ENCODE data around the gene SKI.
A peak's percentile ranks its signal among the peaks of the same experiment; 100 is the strongest.
"Not testable (repeated sequence)": the region's sequence is repeated elsewhere in the genome, so short reads cannot be mapped to it uniquely, and the experiment has no call there.

Gene SKI

DNA sequence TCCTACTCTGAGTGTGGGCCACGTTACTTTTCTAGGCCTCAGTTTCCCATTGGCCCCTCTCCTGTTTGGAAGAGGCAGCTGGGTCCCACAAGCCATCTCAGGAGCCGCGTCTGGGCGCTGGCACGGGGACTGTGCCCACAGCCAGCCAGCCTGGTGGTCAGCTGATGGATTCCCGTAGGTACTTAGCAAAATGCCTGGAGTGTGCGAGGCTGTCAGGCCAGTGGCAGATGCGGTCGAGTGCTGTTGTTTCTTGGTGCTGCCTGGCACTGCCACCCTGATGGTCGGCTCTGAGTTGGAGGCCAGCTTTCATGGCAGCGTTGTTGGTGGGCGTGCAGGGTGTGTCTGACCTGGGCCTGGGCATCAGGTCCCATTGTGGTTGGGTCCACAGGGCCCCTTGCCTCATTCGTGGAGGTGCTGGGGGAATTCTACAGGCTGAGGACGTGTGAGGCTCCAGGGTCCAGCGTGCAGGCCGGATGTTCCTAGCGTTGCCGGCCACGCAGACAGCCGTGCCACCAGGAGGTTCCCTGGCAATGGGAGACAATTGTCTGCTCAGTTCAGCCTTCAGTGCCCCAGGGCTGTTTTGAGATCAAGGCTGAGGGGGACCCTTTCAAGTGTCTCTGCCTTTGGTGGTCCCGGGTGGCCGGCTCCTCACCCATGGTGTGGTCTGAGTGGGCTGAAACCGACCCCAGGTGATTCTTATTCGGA is 20.9 kb downstream of the SKI start:
- no peak for DNase-seq

- no peak for DNase-seq
These were observed 21.4 kb downstream of the SKI start for GRCh38 chr1:2249559-2249906.

DNA sequence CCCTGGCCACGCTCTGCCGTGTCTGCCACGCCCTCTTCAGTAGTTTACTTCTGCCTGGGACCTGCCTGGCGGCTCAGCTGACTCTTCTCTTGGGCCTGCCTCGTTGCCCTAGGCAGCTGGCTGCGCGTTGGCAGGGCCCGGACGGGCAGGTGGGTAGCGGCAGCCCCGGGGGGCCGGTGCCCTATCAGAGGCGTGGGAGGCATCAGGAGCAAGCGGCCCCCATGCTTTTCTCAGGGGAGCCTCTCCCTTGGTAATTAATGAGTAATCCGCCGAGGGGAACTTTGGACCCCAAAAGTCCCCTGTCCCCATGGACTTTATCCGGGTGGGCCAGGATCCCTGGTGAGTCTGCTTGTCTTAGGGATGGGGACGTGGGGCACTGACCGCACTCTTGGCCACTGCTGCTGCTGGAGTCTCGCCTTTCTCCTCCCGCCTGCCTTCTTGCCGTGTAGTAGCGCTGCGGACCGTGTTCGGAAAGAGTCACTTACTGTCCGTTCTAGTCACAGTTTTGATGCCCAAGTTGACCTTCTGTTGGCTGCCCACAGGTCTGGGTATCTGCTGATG is 22.7 kb downstream of the SKI start:
- no peak for DNase-seq

- no peak for DNase-seq
These were observed 23.2 kb downstream of the SKI start for GRCh38 chr1:2251363-2251762.

- DNase-seq = no peak
These were observed 23.7 kb downstream of the SKI start for GRCh38 chr1:2251786-2252185.

DNA sequence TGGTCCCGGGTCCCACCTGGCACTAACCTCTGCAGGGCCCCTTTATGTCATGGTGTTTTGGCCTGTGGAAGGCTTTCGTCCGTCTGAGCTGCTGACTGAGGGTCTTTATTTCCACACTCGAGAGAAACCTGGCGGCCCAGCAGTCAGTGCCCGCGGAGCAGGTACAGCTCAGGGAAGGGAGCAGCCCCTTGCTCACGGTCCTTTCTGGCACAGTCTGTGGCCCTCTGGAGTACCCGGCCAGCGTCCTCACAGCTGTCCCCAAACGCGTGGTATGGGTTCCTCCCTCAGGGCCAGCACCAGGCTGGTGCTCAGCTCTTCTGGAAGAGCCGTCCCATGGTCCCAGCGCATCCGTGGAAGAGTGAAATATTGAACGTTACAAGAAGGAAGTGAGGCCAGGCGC is 24.3 kb downstream of the SKI start:
- no peak for DNase-seq

DNA sequence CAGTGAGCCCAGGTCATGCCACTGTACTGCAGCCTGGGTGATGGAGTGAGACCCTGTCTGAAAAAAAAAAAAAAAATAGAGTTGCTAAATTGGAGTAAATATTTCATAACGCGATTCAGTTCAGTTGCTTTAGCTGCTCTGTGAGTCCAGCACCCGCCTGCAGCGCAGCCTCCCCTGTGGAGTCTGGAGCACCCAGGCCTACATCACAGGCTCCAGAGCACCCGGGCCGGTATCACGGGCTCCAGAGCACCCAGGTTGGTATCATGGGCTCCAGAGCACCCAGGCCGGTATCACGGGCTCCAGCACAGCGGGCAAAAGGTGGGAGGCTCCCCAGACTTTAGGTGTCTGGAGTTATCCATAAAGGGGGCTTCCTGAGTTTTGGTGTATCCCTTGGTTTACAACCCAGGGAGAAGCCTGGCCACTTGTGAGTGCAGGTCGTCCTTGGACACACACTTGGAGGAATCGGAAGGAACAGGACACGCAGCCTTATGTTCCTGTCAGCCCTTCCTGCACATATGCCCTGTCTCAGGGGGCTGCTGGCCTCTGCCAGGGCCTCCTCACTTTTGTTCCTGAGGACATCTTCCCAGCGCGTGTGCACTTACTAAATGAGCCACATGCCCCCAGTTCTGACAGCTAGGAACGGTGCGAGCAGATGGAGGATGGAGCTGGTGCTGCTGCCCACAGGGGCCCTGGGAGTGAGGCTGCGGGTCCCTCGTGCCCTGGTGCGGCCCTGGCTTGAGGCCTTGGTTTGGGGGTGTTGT is 25.1 kb downstream of the SKI start:
- DNase-seq = no peak

GRCh38 chr1:2253797-2254480 is 25.8 kb downstream of the SKI start:
- no peak for DNase-seq

- DNase-seq = no peak
These were observed 26.9 kb downstream of the SKI start for GRCh38 chr1:2255047-2255419.

DNA sequence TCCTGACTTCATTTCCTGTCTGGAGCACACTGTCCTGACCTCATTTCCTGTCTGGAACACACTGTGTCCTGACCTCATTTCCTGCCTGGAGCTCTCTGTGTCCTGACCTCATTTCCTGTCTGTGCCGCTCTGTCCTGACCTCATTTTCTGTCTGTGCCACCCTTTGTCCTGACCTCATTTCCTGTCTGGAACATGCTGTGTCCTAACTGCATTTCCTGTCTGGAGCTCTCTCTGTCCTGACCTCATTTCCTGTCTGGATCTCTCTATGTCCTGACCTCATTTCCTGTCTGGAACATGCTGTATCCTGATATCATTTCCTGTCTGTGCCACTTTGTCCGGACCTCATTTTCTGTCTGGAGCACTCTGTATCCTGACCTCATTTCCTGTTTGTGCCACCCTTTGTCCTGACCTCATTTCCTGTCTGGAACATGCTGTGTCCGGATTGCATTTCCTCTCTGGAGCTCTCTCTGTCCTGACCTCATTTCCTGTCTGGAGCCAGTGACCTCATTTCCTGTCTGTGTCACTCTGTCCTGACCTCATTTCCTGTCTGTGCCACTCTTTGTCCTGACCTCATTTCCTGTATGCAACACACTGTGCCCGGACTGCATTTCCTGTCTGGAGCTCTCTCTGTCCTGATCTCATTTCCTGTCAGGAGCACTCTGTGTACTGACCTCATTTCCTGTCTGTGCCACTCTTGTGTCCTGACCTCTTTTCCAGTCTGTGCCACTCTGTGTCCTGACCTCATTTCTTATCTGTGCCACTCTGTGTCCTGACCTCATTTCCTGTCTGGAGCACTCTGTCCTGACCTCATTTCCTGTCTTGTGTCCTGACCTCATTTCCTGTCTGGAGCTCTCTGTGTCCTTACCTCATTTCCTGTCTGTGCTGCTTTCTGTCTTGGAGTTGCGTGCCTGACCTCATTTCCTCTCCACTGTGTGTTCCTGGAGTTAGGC is 27.6 kb downstream of the SKI start:
- DNase-seq = peak; percentile 44

DNA sequence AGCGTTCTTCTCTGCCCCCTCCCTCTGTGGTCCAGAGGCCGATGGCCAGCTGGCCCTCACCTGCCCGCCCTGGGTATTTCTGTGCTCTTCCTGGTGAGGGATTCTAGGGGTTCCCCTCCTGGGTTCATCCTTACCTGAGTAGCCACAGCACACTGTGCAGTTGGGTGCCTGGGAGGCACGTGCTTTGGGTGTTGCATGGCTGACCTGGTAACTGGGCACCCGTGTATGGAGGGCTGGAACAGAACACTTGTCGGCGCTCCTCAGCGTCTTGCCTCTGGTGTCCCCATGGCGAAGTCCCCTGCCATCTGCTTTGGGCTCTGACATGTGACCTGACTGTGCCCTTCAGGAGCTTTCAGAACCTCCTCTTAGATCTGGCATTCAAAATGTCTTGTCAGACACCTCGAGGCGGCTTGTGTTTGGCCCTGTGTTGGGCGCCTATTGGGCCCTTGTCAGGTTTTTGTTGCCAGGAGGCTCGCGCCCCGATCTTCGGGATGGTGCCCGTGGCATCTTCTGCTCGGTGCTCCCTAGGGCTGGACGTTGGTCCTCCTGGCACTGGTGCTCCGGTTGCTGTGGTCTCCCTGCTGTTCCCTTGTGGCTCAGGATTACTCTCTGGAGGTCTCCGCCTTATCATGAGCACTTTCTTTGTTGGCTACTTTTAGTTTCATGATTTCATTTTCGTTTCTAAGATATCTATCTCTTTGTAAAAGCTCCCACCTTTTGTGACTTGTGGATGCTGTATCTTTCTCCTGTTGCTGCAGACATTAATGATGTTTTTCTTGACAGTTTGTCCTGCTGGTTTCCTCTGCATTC is 28.5 kb downstream of the SKI start:
- no peak for DNase-seq

DNA sequence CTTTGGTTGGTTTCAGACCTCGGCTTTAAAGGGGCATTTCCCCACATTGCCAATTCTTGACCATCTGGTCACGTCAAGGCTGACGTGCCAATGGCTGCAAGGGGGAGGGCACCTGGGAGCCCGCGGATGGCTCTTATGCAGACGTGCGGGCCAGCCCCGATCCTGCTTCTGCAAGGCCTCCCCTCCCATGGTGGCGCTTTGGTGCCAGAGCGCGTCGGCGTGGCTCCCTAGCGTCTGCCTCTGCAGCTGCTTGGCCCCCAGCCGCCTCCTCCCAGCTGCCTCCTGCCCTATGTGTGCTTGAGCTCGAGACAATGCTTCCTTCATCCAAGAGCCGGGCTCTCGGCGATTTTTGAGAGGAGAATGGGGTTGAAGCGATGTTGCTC is 29.1 kb downstream of the SKI start:
- DNase-seq = peak; percentile 80

DNA sequence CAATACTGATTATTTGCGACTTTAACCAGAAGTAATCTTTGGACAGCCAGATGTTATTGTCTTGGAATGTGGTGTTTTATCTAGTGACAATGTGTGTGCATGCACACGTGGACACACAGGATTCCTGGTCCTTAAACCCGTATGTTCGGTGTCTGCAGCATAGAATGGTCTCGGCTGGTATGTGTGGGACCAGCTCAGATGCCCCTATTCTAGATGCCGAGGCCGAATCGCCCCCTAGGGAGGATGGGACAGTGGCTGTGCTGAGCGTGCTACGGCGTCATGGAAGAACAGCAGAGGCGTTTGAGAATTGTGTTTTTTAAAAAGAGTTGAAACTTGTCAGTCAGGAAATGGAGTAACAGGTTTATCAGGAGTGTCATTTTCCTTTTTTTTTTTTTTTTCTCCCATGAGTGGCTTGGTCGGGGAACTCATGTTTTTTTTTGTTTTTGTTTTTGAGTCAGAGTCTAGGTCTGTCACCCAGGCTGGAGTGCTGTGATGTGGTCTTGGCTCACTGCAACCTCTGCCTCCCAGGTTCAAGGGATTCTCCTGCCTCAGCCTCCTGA is 30.1 kb downstream of the SKI start:
- DNase-seq = no peak

DNA sequence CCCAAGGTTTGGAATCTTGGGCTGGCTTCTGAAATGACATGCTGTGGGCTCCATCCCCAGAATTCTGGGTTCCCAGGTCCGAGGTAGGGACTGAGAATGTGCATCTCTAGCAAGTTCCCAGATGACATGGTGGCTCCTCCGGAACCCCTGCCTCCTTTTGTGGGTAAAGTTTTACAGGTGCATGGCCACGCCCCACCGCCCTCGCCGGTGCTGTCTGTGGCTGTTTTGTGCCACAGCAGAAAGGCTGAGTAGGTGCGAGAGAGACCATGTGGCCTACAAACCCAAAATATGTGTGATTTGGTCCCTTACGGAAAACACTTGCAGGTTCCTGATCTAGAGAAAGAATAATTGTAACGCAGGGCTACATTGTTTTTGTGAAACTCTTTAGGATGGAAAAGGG is 30.9 kb downstream of the SKI start:
- DNase-seq = no peak

GRCh38 chr1:2259668-2260402 is 31.7 kb downstream of the SKI start:
- no peak for DNase-seq

DNA sequence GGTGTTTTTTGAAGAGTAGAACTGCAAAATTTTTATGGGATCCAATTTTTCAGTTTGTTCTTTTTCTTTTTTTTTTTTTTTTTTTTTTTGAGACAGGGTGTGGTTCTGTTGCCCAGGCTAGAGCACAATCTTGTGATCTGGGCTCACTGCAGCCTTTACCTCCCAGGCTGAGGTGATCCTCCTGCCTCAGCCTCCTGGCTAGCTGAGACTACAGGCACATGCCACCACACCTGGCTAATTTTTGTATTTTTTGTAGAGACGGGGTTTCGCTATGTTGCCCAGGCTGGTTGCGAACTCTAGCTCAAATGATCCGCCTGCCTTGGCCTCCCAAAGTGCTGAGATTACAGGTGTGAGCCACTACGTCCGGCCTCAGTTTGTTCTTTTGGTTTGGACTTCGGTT is 32.4 kb downstream of the SKI start:
- DNase-seq = not testable (repeated sequence)

DNA sequence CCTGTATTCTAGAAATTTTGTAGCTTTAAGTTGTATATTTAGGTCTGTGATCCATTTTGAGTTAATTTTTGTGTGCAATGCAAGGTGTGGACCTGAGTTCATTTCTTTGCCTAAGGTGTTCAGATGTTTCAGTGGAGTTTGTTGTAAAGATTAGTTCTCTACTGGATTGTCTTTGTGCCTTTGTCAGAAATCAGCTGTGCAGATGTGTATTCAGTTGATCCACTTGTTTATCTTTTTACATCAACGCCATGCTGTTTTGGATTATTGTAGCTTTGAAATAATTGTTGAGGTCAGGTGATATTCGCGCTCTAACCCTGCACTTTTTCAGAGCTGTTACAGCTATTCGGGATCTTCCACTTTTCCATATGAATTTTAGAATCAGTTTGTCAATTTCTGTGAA is 32.8 kb downstream of the SKI start:
- no peak for DNase-seq

- DNase-seq = not testable (repeated sequence)
These were observed 33.6 kb downstream of the SKI start for GRCh38 chr1:2261476-2262395.

DNA sequence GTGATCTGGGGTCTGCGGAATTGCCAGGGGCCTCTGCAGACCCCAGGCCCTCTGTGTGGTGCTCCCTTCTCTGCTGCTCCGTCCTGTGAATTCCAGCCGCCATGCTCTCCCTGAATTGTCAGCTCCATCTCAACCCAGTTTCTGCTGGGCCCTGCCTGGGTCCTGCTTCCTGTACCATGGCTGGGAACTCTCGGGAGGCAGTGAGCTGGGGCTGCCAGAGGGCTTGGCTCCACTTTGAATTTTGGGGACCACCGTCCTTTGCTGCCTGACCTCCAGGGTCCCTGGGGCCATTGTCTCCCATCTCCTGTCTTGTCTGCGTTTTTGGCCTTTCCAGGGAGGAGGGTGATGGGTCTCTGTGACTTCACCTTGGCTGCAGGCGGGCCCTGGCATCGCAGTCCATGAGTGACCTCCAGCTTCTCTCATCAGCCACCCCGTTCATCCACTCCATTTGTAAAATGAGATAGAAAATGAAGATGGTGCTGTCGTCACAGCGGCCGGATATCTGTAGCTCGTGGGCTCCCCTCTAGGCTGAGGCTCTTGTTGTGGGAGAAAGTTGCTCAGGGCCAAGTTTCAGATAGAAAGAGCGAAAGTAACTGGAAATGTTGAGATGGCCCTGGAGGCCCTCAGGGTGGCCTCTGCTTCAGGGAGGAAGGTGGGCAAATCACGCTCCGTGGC is 38.3 kb downstream of the SKI start:
- DNase-seq = no peak

All from DMS 273 treated with DMSO at 0.1 percent for 48 hours (cell line).